HepG2 (cell line): Measurements from ENCODE around the gene DTNB. TPM values are rescaled to one million over a fixed set of nuclear protein-coding genes. Genes with fewer than 3 reads are reported as not detected.

Source experiments
- ATF7 ChIP-seq, 2 experiments: fragments of 450-650 bp in 1 of 2; sonication (generic) in 1 of 2; formaldehyde crosslinking in 1 of 2; IDR thresholded peaks; 2 replicates each; pipeline versions ENCODE4 v1.4.0 to v1.6.1; 2016 to 2020; ENCODE audit warnings: antibody characterized with exemption in 1 of 2, mild to moderate bottlenecking in 1 of 2, missing genetic modification reagents in 1 of 2
- DR1 ChIP-seq: sonication (generic); formaldehyde crosslinking; IDR thresholded peaks from 2 replicates; pipeline ENCODE4 v1.8.0; 2021; ENCODE audit warnings: mild to moderate bottlenecking, missing genetic modification reagents, inconsistent platforms
- HCFC1 ChIP-seq: fragments of 150-350 bp; IDR thresholded peaks from 2 replicates; pipeline ENCODE4 v1.6.1; 2014; ENCODE audit warnings: low read depth, low read length
- NFYB ChIP-seq: sonication (generic); formaldehyde crosslinking; IDR thresholded peaks from 2 replicates; pipeline ENCODE4 v1.4.0; 2020; ENCODE audit warnings: missing genetic modification reagents
- PCBP1 ChIP-seq: fragments of 200-400 bp; formaldehyde crosslinking; IDR thresholded peaks from 2 replicates; pipeline ENCODE4 v1.6.1; 2017; ENCODE audit warnings: mild to moderate bottlenecking, low read depth, low read length, borderline replicate concordance
- RFX3 ChIP-seq: IDR thresholded peaks from 2 replicates; pipeline ENCODE4 v1.6.1; 2016; ENCODE audit warnings: missing biosample characterization, missing genetic modification reagents
- ZNF350 ChIP-seq: sonication (generic); formaldehyde crosslinking; IDR thresholded peaks from 2 replicates; pipeline ENCODE4 v1.4.0; 2020; ENCODE audit warnings: mild to moderate bottlenecking, low read depth, missing genetic modification reagents, borderline replicate concordance
- ZNF747 ChIP-seq: sonication (generic); formaldehyde crosslinking; IDR thresholded peaks from 2 replicates; pipeline ENCODE4 v1.8.1; 2023; ENCODE audit warnings: missing genetic modification reagents, mild to moderate bottlenecking, borderline replicate concordance
- ZSCAN12 ChIP-seq: sonication (generic); formaldehyde crosslinking; IDR thresholded peaks from 2 replicates; pipeline ENCODE4 v1.9.0; 2021; ENCODE audit warnings: mild to moderate bottlenecking, missing genetic modification reagents
- polyA plus RNA-seq, 8 experiments: library from polyadenylated mRNA; depleted of rRNA in 3 of 8; stranded (reverse) in 7 of 8; unstranded in 1 of 8; fragments of >200 nt; fragmentation: Illumina TruSeq in 4 of 8; extraction: Trizol in 4 of 8; gene quantifications; 2 replicates each; pipeline versions ENCODE4 v1.2.1 to v1.2.3, GENCODE V29; 2011 to 2016; ENCODE audit warnings: low read depth in 4 of 8, missing spikeins in 1 of 8, mixed read lengths in 1 of 8; ENCODE audit not compliant: insufficient read depth in 1 of 8
- total RNA-seq, 5 experiments: library from RNA; depleted of rRNA; stranded (reverse); fragments of >200 nt; fragmentation: Illumina TruSeq; extraction: Trizol; gene quantifications; 2 replicates each; pipeline ENCODE4 v1.2.3, GENCODE V29; 2016; ENCODE audit warnings: low read depth in 1 of 5
- TF ChIP-seq, protein P1 (sequence below): sonication (generic); formaldehyde crosslinking; IDR thresholded peaks from 2 replicates; pipeline ENCODE4 v1.5.0; 2020; ENCODE audit warnings: mild to moderate bottlenecking, missing genetic modification reagents
- TF ChIP-seq, protein P2 (sequence below): sonication (generic); formaldehyde crosslinking; IDR thresholded peaks from 2 replicates; pipeline ENCODE4 v1.4.0; 2020; ENCODE audit warnings: missing genetic modification reagents, borderline replicate concordance
- TF ChIP-seq, protein P3 (sequence below): sonication (generic); formaldehyde crosslinking; IDR thresholded peaks from 2 replicates; pipeline ENCODE4 v1.4.0; 2020; ENCODE audit warnings: missing genetic modification reagents
- TF ChIP-seq, protein P4 (sequence below): sonication (generic); formaldehyde crosslinking; IDR thresholded peaks from 2 replicates; pipeline ENCODE4 v1.8.1; 2023; ENCODE audit warnings: missing genetic modification reagents, mild to moderate bottlenecking, borderline replicate concordance
- TF ChIP-seq, protein P5 (sequence below): IDR thresholded peaks from 2 replicates; pipeline ENCODE4 v1.6.1; 2016
- TF ChIP-seq, protein P6 (sequence below): sonication (generic); formaldehyde crosslinking; IDR thresholded peaks from 2 replicates; pipeline ENCODE4 v1.9.0; 2021; ENCODE audit warnings: missing genetic modification reagents, borderline replicate concordance

Gene DTNB
- total and polyA plus RNA-seq, 2 of the 13 experiments (the other 11 are each of a cell fraction or from before 2014, with no cell fraction given), result 14.4 to 23.9 TPM

DNA sequence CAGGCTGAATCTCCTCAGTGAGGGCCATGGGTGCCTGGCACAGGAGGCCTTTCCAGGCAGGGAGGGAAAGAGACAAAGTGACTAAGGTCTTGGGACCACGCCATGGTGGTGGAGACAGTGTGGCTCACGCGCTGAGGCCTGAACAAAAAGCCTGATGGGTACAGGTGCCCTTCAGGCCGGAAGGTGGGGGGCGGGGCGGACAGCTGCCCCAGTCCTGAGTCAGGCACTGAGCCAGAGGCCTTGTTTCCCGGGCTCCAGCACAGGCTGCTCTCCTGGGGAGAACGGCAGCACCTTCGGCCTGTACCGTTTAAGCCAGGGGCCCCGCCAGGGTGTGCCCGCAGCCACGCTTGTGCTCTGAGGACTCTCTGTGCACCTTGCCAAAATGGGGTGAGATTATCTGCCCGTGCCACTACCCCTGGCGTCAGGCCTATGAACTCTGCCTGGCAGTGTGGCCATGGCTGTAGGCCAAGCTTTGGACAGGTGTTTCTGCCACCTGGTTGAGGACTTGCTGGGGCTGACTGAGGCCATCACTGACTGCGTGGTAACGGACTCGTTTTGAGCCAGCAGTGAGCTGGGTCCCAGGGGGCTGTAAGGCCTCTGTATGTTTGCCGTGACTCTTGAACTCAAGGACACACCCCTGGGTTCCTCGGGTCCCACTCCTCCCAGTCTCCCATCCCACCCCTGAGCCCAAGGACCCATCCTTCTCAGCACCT, 300.0 kb downstream of the DTNB start (continued):
- TF ChIP-seq, protein P1, sequence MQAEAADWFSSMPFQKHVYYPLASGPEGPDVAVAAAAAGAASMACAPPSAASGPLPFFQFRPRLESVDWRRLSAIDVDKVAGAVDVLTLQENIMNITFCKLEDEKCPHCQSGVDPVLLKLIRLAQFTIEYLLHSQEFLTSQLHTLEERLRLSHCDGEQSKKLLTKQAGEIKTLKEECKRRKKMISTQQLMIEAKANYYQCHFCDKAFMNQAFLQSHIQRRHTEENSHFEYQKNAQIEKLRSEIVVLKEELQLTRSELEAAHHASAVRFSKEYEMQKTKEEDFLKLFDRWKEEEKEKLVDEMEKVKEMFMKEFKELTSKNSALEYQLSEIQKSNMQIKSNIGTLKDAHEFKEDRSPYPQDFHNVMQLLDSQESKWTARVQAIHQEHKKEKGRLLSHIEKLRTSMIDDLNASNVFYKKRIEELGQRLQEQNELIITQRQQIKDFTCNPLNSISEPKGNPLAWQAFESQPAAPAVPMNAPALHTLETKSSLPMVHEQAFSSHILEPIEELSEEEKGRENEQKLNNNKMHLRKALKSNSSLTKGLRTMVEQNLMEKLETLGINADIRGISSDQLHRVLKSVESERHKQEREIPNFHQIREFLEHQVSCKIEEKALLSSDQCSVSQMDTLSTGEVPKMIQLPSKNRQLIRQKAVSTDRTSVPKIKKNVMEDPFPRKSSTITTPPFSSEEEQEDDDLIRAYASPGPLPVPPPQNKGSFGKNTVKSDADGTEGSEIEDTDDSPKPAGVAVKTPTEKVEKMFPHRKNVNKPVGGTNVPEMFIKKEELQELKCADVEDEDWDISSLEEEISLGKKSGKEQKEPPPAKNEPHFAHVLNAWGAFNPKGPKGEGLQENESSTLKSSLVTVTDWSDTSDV (CRISPR knock-in tag), result 0 out of 2 replicates have a peak, but pooled peaks have one; percentile 40
- TF ChIP-seq ATF7 (IDR thresholded peaks at IDR 0.05) (no peak), ATF7 (CRISPR knock-in tag; IDR thresholded peaks at IDR 0.05) (no peak), PCBP1 (no peak), ZNF747 (CRISPR knock-in tag) (0 out of 2 replicates have a peak, but pooled peaks have one; percentile 38), HCFC1 (no peak), NFYB (CRISPR knock-in tag) (no peak), RFX3 (CRISPR knock-in tag) (no peak), DR1 (CRISPR knock-in tag) (0 out of 2 replicates have a peak, but pooled peaks have one; percentile 50), ZNF350 (CRISPR knock-in tag) (no peak), ZSCAN12 (CRISPR knock-in tag) (no peak)
- TF ChIP-seq, protein P2, sequence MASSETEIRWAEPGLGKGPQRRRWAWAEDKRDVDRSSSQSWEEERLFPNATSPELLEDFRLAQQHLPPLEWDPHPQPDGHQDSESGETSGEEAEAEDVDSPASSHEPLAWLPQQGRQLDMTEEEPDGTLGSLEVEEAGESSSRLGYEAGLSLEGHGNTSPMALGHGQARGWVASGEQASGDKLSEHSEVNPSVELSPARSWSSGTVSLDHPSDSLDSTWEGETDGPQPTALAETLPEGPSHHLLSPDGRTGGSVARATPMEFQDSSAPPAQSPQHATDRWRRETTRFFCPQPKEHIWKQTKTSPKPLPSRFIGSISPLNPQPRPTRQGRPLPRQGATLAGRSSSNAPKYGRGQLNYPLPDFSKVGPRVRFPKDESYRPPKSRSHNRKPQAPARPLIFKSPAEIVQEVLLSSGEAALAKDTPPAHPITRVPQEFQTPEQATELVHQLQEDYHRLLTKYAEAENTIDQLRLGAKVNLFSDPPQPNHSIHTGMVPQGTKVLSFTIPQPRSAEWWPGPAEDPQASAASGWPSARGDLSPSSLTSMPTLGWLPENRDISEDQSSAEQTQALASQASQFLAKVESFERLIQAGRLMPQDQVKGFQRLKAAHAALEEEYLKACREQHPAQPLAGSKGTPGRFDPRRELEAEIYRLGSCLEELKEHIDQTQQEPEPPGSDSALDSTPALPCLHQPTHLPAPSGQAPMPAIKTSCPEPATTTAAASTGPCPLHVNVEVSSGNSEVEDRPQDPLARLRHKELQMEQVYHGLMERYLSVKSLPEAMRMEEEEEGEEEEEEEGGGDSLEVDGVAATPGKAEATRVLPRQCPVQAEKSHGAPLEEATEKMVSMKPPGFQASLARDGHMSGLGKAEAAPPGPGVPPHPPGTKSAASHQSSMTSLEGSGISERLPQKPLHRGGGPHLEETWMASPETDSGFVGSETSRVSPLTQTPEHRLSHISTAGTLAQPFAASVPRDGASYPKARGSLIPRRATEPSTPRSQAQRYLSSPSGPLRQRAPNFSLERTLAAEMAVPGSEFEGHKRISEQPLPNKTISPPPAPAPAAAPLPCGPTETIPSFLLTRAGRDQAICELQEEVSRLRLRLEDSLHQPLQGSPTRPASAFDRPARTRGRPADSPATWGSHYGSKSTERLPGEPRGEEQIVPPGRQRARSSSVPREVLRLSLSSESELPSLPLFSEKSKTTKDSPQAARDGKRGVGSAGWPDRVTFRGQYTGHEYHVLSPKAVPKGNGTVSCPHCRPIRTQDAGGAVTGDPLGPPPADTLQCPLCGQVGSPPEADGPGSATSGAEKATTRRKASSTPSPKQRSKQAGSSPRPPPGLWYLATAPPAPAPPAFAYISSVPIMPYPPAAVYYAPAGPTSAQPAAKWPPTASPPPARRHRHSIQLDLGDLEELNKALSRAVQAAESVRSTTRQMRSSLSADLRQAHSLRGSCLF, result no peak
- TF ChIP-seq, protein P3, sequence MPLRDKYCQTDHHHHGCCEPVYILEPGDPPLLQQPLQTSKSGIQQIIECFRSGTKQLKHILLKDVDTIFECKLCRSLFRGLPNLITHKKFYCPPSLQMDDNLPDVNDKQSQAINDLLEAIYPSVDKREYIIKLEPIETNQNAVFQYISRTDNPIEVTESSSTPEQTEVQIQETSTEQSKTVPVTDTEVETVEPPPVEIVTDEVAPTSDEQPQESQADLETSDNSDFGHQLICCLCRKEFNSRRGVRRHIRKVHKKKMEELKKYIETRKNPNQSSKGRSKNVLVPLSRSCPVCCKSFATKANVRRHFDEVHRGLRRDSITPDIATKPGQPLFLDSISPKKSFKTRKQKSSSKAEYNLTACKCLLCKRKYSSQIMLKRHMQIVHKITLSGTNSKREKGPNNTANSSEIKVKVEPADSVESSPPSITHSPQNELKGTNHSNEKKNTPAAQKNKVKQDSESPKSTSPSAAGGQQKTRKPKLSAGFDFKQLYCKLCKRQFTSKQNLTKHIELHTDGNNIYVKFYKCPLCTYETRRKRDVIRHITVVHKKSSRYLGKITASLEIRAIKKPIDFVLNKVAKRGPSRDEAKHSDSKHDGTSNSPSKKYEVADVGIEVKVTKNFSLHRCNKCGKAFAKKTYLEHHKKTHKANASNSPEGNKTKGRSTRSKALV (CRISPR knock-in tag), result no peak
- TF ChIP-seq, protein P4, sequence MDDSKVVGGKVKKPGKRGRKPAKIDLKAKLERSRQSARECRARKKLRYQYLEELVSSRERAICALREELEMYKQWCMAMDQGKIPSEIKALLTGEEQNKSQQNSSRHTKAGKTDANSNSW, result no peak
- TF ChIP-seq, protein P5, sequence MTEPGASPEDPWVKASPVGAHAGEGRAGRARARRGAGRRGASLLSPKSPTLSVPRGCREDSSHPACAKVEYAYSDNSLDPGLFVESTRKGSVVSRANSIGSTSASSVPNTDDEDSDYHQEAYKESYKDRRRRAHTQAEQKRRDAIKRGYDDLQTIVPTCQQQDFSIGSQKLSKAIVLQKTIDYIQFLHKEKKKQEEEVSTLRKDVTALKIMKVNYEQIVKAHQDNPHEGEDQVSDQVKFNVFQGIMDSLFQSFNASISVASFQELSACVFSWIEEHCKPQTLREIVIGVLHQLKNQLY (CRISPR knock-in tag), result no peak
- TF ChIP-seq, protein P6, sequence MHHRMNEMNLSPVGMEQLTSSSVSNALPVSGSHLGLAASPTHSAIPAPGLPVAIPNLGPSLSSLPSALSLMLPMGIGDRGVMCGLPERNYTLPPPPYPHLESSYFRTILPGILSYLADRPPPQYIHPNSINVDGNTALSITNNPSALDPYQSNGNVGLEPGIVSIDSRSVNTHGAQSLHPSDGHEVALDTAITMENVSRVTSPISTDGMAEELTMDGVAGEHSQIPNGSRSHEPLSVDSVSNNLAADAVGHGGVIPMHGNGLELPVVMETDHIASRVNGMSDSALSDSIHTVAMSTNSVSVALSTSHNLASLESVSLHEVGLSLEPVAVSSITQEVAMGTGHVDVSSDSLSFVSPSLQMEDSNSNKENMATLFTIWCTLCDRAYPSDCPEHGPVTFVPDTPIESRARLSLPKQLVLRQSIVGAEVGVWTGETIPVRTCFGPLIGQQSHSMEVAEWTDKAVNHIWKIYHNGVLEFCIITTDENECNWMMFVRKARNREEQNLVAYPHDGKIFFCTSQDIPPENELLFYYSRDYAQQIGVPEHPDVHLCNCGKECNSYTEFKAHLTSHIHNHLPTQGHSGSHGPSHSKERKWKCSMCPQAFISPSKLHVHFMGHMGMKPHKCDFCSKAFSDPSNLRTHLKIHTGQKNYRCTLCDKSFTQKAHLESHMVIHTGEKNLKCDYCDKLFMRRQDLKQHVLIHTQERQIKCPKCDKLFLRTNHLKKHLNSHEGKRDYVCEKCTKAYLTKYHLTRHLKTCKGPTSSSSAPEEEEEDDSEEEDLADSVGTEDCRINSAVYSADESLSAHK, result no peak
